Retina (tissue), 1 donor: ENCODE measurements around the gene RPS6KA4.
"Not testable (repeated sequence)": the region's sequence is repeated elsewhere in the genome, so short reads cannot be mapped to it uniquely, and the experiment has no call there.

Source experiments
- DNase-seq: peaks from one replicate; pipeline ENCODE4 v3.0.0-alpha.2; 2016

Gene RPS6KA4

DNA sequence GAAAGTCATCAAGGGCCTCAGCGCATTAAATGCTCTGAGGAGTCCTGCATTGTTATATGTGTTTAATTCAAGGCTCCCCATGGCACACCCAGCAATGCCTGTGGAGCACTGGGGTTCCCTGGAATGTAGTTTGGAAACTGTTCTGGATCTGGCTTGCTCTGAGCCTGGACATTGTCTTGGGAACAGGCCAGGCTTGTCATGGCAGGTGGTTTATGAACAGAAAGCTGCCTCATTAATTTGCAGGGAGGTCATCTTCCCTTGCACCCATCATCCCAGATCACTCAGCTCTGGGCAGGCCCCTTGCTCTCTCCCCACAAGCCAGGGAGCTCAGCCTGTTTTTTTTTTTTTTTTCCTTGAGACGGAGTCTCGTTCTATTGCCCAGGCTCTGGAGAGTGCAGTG, 32.9 kb downstream of the RPS6KA4 start:
- no peak for DNase-seq

DNA sequence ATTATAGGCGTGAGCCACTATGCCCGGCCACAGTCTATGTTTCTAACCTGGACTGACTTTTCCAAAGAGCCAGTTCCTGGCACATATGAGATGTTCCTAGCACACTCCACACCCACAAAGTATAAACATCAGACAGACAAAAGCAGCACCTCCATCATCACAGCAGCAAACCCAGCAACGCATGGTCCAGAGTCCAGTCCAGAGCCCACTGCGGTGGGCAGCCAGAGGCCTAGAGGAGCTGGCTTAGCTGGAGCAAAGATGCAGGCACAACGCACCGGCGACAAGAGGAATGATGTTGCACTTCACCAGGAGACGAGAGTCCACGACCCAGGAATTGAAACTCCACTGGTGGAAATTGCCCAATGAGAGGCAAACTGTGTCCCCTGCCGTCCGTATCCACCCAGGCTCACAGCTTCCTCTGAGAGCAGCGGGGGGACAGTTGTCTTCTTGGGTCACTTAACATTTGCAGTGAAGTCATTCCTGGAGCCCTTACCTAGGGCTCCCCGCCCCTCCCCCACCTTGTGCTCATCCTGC, 36.6 kb downstream of the RPS6KA4 start:
- no peak for DNase-seq

DNA sequence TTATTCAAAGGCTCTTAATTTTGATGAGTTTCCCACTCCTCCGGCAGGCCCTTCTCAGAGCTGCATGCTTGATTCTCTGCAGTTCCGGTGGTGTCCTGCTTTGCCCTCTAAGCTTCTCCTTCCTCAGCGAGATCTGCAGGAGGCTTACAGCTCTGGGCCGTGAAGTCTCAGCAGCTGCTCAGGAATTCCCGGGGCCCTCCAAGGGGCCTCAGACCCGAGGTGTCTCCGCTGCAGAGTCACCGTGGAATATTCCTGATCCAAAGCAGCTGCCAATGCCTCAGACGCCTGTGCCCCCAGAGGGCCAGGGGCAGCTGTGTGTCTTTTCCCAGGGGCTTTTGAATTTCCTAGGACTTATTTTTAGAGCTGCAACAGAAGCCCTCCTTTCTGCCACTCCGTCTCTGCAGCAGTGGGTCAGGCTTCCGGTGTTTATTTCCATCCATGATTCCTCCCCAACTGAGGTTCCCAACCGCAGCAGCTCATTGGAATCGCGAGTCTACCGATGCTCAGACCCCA, 37.2 kb downstream of the RPS6KA4 start:
- peak; percentile 77 for DNase-seq

DNA sequence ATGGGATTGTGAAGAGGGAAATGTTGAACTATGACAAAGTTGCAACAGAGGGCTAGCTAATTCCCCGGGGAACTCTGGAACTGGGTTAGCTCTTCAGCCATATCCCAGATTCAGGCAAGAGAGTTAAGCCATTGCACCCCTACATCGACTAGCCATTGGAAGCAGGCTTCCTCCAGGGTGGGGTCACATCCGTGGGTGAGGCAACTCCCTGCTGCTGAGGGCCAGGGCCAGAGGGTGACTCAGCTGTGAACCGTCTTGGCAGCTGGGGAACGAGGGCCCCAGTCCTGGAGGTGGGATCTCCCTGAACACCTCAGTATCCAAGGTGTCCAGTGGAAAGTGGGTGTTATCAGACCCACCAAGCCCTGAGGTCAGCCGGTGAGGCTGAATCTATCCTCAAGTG, 41.1 kb downstream of the RPS6KA4 start:
- no peak for DNase-seq

DNA sequence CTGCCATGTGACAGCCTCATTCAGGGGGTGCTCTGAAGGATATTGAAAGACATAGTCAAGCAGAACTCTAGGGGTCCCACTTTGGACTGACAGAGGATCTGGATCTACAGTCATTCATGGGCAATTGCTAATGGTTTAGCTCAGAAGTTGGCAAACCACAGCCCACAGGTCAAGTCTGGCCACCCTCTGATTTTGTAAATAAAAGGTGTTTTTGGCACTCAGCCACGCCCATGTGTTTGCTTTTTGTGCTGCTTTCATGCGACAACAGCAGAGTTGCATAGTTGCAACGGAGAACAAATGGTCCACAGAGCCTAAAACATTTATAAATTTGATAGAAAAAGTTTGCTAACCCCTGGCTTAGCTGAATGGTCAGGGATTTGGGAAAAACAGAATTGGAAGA, 41.7 kb downstream of the RPS6KA4 start:
- DNase-seq: no peak

DNA sequence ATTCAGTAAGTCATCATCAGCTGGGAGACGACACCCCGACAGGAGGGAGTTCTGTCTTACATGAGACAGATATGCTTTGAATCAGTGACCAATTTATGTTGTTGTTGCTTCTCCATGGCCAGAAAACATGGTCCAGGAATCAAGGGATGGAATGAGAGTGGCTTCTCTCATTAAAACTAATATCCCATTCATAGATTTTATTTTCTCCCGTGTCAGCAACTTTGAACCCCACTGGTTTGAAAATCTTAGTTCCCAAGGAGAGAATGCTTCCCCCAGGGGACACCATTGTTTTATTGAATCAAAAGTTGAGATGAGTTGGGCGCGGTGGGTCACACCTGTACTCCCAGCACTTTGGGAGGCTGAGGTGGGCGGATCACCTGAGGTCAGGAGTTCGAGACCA, 42.8 kb downstream of the RPS6KA4 start:
- no peak for DNase-seq

DNA sequence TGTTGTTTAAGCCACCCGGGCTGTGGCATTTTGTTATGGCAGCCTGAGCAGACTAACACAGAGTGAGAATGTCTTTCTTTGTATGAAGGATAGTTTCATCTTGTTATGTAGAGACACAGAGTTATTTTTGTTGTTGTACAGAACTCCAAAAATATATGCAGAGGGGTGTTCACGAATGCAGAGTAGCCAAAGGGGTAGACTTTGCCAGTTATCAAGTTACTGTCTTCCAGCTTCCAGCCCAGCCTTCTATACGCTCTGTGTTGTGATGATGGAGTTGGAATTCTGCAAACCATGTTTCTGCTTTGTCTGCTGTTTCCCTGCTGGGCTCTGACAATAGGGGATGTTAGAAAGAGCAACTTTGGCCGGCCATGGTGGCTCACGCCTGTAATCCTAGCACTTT, 44.1 kb downstream of the RPS6KA4 start:
- DNase-seq: no peak

DNA sequence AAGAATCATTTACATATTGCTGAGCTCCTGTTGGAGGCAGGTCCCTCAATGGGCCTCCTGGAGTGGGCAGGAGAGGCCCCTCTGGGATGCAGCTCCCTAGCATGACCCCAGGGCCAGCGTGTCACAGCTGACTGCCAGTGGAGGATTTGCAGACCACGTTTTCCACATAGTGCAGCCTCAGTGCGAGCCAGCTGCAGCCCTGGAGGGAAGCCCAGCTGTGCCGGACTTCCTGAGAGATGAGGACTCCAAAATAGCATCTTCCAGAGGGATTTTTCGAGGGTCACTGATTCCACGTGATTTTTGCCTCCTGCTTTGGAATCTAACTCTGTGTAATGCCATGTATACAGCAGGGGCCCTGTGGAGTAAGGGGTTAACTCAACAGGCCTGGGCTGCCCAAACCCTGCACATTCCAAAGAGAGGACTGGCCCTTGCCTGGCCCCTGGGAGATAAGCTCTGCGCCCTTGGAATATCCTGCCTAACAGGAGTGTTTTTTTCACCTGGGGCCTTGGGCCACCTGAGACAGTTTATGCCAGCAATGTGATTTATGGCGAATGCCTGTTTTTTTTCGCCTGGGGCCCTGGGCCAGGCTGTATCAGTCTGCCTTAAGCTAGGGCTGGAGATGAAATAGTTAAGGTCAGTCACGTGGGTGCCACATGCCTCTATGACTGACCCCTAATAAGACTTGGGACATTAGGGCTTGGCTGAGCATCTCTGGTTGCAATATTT, 47.4 kb downstream of the RPS6KA4 start:
- peak; percentile 21 for DNase-seq

DNA sequence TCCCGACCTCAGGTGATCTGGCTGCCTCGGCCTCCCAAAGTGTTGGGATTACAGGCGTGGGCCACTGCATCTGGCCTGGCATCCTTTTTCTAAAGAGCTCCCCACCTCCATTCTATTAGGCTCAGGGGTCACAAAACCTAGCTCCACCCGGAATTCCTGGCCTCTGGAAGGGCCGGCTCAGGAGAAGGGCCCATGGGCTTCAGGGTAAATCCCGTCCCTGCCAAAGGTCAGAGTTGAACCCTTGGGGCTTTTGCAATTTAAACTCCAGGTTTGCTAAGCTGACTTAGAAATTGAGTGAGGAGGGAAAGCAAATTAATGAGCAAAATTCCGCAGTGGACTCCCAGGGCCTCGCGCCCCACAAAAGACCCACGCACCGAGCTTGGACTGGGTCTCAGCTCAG, 48.3 kb downstream of the RPS6KA4 start:
- no peak for DNase-seq

DNA sequence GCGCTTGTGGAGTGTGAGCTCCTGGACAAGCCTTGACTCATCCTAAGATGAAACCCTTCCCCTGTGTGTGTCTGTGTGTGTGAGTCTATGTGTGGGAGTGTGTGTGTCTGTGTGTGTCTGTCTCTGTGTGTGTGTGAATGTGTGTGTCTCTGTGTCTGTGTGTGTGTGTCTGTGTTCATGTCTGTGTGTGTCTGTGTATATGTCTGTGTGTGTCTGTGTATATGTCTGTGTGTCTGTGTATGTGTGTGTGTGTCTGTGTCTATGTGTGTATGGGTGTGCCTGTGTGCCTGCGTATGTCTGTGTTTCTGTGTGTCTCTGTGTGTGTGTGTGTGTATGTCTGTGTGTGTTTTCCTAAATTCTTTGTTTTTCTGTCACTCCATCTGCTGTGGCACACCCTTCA, 48.7 kb downstream of the RPS6KA4 start:
- DNase-seq: no peak

DNA sequence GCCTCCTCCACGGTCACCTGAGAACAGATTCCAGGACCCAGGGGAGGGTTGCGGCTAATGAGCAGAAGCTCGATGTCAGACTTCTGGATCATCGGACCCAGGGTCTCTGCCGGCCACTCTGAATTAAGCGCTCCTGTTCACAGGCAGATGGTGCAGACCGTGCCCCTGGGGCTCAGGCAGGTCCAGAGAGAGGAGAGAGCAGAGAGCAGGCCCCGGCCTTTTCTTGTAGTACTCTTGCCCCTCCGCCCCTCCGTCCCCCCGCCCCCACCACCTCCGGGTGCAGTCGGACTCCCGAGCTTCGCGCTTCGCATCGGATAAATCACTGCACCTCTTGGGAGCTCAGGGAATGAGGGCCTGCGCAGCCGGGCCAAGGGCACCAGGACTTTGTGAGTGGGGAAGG, 50.3 kb downstream of the RPS6KA4 start:
- DNase-seq: peak; percentile 30

DNA sequence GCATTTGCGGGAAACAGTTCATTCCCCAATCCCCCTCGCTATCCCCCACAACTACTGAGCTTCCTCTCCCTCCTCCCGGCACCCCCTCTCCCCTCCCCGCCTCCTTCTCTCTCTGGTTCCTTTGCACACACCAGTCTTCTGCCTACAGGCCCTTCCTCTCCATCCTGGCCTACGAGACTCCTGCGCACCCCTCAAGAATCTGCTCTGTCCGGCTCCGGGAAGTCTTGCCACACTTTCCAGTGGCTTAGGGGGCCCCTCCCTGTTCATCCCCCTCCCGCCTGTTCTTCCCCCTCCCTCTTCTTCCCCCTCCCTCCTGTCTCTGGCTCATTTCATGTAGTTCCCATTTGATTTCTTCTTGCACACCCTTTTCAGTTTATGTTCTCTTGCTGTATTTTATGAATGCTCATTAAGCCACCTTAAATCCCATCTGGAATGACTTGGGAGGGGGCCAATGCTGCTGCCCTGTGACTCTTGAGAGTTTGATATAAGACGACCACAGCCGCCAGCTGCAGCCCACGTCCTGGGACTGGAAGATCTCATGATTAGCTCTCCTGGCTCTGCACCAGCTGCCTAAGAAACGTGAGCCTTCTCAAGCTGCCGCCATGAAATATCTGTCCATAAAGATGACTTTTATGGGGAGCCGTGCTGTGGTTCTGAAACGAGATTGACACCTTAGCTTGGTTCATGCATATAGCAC, 50.9 kb downstream of the RPS6KA4 start:
- no peak for DNase-seq

DNA sequence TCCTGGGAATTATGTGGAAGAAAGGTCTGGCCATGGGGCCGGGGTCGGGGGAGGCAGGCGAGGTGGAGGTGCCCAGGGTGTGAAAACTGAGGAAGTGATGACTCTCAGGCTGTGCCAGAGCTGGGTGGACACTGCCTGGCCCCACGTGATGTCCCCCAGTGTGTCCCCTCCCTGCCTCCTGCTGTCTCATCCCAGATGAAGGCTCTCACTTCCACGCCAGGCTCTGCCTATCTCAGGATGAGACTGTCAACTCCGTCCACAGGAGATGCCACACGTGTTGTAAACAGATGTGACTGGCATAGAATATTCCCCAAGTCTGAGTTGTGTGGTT, 51.4 kb downstream of the RPS6KA4 start:
- no peak for DNase-seq

DNA sequence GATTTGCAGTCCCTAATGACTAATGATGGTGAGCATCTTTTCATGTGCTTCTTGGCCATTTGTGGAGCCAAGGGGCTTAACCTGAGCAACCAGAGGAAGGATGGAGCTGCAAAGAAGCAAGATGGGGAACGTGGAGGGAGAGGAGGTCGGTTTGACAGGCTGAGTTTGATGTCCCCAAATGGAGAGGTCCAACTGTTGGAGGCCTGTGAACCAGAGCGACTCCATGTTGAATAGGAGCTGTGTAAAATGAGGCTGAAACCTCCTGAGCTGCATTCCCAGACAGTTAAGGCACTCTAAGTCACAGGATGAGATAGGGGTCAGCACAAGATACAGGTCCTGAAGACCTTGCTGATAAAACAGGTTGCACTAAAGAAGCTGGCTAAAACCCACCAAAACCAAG, 54.5 kb downstream of the RPS6KA4 start:
- no peak for DNase-seq

DNA sequence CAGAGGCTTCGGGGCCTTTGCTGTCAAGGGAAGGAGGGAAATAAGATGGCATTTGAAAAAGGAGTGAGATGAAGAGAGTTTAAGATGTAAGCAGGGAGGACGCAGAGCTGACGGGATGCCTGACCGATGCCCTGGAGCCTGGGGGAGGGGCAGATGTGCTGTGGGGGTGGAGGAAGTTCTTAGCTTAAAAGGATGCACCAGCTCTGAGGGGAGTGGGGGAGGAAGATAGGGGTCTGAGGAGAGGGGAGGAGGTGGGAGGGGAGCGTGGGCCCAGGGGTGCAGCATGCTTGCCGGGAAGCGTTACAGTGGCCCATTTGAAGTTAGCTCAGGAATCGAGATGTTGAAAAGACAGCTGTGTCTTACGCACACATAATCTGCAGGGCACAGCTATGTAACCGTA, 56.3 kb downstream of the RPS6KA4 start:
- no peak for DNase-seq

DNA sequence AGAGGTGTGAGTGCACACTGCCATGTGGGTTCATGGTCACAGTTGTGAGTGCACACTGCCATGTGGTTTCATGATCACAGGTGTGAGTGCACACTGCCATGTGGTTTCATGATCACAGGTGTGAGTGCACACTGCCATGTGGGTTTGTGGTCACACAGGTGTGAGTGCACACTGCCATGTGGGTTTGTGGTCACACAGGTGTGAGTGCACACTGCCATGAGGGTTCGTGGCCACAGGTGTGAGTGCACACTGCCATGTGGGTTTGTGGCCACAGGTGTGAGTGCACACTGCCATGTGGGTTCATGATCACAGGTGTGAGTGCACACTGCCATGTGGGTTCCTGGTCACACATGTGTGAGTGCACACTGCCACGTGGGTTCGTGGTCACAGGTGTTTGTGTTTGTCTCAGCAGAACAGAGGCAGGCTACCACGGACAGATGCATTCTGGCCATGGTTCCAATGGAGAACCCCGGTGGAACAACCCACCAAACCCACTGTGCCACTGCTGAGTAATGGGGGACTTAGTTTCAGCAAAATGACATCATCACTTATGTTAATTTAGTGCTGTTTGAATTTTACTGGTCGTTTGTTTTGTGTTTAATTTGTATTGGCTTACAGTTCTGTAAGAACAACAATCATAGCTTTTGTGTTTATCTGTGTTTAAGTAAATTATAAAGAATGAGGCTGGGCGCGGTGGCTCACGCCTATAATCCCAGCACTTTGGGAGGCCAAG, 57.2 kb downstream of the RPS6KA4 start:
- no peak for DNase-seq

DNA sequence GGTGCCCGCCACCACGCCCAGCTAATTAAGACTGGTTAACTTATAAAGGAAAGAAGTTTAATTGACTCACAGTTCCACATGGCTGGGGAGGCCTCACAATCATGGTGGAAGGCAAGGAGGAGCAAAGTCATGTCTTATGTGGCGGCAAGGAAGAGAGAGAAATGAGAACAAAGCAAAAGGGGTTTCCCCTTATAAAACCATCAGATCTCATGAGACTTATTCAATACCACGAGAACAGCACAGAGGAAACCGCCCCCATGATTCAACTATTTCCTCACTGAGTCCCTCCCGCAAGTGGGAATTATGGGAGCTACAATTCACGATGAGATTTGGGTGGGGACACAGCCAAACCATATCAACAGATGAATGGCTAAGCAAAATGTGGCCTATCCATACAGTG, 59.3 kb downstream of the RPS6KA4 start:
- not testable (repeated sequence) for DNase-seq

DNA sequence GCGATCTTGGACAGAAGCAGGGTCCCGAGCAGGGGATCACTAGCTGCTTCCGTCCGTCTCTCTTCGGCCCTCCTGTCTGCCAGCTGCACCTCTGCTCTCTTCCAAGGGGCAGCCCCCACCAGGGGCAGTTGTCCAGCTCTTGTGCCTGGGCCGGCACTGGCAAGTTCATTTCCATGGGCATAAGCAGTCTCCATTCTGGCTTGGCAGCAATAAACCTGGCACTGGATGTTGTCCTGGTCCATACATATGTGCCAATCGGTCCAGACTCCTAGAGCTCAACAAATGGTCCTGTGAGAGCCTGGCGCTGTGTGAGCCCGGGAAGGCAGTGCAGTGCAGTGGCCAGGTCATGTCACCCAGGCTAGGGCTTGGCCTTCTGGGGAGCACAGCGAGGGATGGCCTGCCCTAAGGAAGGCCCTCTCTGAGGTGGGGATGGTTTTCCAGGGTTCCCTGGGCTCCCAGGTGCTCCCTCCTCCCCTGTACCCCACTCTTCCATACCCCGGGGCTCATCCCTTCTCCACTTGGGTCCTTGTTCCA, 60.4 kb downstream of the RPS6KA4 start:
- DNase-seq: no peak

DNA sequence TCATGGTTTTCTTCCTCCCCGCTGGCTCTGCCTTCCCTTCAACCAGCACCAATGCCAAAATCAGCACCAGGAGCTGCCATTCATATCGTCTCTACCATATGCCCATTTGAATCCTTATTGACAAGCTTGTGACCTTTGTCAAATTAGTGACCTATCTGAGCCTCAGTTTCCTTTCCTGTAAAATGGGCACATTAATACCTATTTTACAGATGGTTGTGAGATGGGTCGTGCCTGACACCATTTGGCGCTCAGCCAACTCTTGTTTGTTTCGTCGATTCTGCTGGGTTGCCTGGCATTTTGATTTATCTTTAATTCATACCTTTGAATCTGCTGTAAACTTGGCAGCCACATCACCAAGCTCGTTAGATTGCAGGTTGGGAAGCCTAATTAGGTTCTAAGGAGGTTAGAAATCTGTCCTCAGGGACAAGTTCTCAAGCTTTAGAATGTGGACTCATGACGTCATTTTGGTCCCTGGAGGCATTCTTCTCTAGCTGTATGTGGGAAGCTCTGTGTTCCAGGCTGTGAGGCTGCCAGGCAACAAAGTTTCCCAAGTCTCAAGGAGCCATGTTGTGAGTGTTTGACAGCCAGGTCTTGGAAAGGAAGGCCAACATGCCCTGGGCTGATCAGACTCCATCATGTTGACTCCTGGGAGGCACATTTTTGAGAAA, 61.0 kb downstream of the RPS6KA4 start:
- DNase-seq: no peak
